ENCODE data around the gene GPS2. TPM values are rescaled to one million over a fixed set of nuclear protein-coding genes. Genes with fewer than 3 reads are reported as not detected.

GPS2 gene
- total and polyA plus RNA-seq, 10 of the 15 experiments (the other 5 are each of a cell fraction or from before 2014, with no cell fraction given) = 10.2 to 96.4 (median 42.5) TPM

- no peaks in the 10 kb centered on the region for H4K20me1 ChIP-seq (ENCODE audit: control insufficient read depth, insufficient read depth)
- peak overlapping the region; percentile 26; the same call in 1 of the 2 replicates for H3K4me2 ChIP-seq (ENCODE audit: control insufficient read depth, insufficient read depth)
- DNase-seq (ENCODE audit: low read depth, low spot score) = no peak
- ChIA-PET RAD21 (ENCODE audit: unreplicated experiment) (interaction anchor here (0.9 to 2.4 kb wide), 4 partner anchors 12 to 28 kb away, joined by 3 to 13 read pairs (median 8); partner anchors contain the start of genes ACAP1 and KCTD11), POLR2A (interaction anchor here (1.3 kb wide), 1 partner anchor 12 kb away, joined by 9 read pairs; the partner anchor contains the start of gene ACAP1), CTCF (interaction anchor here (0.7 to 7.9 kb wide), 9 partner anchors 9 to 236 kb away, joined by 3 to 49 read pairs (median 3); partner anchors contain the start of genes ACAP1 and GPS2), SMC1A (ENCODE audit: uncharacterized antibody, unreplicated experiment) (interaction anchor here (1.4 to 3.5 kb wide), 2 partner anchors 12 to 20 kb away, joined by 6 to 21 read pairs; partner anchors contain the start of gene ACAP1)
- H2AFZ ChIP-seq (ENCODE audit: control insufficient read depth, low read depth, low read length) = no peak overlapping the region
- in situ Hi-C loops (cut with MboI) = no loop called here
- H3K36me3 ChIP-seq (ENCODE audit: control insufficient read depth in 2 of 2, insufficient read depth in 2 of 2, low read length in 1 of 2) = peaks cover 9 to 33% of the 10 kb centered on the region in 2 experiments; a peak in 3 of 4 replicates
- H3K9ac ChIP-seq (ENCODE audit: control insufficient read depth, insufficient read depth, low read length) = no peak overlapping the region
- WGBS (ENCODE audit: insufficient coverage, insufficient replicate concordance, low lambda C conversion rate, missing lambda C conversion rate) = 67% methylated on average over 3 of the region's 3 CpGs
- no TSS peak for BruUV-seq (replicated peaks)
- H3K27me3 ChIP-seq (replicated peaks in 1 of 2; ENCODE audit: control insufficient read depth in 2 of 2, insufficient read depth in 2 of 2, low read length in 1 of 2) = no peaks in the 10 kb centered on the region
- intact Hi-C loops (cut with micrococcal nuclease; ENCODE audit: unreplicated experiment) = loop anchor here (1.0 kb wide), 1 partner anchor 21 kb away; no protein-coding TSS in a partner anchor
- TF ChIP-seq BMI1 (IDR thresholded peaks at IDR 0.05; ENCODE audit: borderline replicate concordance) = no peak
- TF ChIP-seq IKZF2 (IDR thresholded peaks at IDR 0.05) = peak in 1 of 2 experiments; percentile 50; a peak in 1 of 4 replicates
- H3K79me2 ChIP-seq (ENCODE audit: control insufficient read depth, insufficient read depth, low read length) = peaks cover 15% of the 10 kb centered on the region
- no peak for FAIRE-seq
- no peak overlapping the region for H3K4me3 ChIP-seq
- no peaks in the 10 kb centered on the region for H3K9me3 ChIP-seq (replicated peaks; ENCODE audit: control insufficient read depth, insufficient read depth, low read length)
- peaks cover 5% of the 10 kb centered on the region for H3K4me1 ChIP-seq (ENCODE audit: control insufficient read depth, insufficient read depth, low read length)
- no peak for ATAC-seq
- H3K27ac ChIP-seq (ENCODE audit: control insufficient read depth, insufficient read depth) = no peak overlapping the region
Measured at GRCh38 chr17:7324438-7324779, 9.2 kb upstream of the GPS2 start.

DNA sequence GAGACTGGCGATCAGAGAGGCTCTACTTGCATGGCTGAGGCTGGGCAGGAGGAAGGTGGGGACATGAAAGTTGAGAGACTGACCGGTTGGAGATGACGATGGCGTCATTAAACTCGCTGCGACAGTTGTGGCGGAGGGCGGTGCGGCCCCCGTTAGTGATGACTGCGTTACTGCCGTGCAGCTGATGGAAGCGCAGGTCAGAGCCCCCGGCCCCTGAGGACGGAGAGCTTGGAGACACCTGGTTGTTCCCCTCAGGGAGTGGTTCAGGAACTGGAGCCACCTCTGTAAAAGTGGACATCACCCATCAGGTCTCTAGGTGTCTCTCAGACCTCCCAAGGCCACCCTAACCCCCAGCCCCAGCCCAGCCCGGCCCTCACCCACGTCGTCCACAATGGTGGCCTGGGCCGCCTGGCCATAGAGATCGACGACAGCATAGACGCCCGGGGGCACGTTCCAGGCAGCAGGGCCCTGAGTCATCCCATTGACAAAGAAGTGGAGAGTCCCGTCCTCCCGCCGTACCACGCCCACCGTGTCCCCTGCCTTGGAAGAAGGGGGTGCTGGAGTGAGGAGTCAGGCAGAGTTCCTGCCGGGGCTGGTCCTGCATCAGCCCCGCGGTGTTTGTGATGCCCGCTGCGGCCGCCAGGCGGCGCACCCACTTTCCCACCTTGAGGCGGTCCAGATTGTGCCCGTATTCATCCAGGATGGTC, 8.7 kb upstream of the GPS2 start:
- peak; percentile 13 for FAIRE-seq
- TF ChIP-seq RAD51 (IDR thresholded peaks at IDR 0.05) (no peak), NR2F1 (conservative IDR thresholded peaks at IDR 0.05) (no peak), FOS (IDR thresholded peaks at IDR 0.05; ENCODE audit: borderline replicate concordance, extremely low read depth, insufficient read length) (no peak), SIX5 (IDR thresholded peaks at IDR 0.05; ENCODE audit: low read depth, low read length, severe bottlenecking) (no peak), NFYA (IDR thresholded peaks at IDR 0.05; ENCODE audit: borderline replicate concordance, low read depth, low read length) (no peak), NRF1 (conservative IDR thresholded peaks at IDR 0.05; ENCODE audit: low read depth, low read length) (no peak), MLLT1 (IDR thresholded peaks at IDR 0.05) (peak; percentile 56; the same call in 1 of the 2 replicates), SRF (IDR thresholded peaks at IDR 0.05; ENCODE audit: low read depth in 2 of 2, low read length in 2 of 2) (no peak), IRF4 (IDR thresholded peaks at IDR 0.05; ENCODE audit: low read depth, low read length) (peak; percentile 87), ZSCAN29 (IDR thresholded peaks at IDR 0.05) (no peak)

More for the DNA sequence above, 8.7 kb upstream of the GPS2 start:
- RAD21 ChIA-PET (ENCODE audit: unreplicated experiment) = interaction anchor here (1.3 to 2.4 kb wide), 3 partner anchors 13 to 22 kb away, joined by 4 to 13 read pairs (median 12); partner anchors contain the start of gene ACAP1
- Histone ChIP-seq H4K20me1 (ENCODE audit: control insufficient read depth, insufficient read depth) (no peaks in the 10 kb centered on the region), H3K79me2 (ENCODE audit: control insufficient read depth, insufficient read depth, low read length) (peaks cover 14% of the 10 kb centered on the region), H2AFZ (ENCODE audit: control insufficient read depth, low read depth, low read length) (no peak overlapping the region), H3K4me2 (ENCODE audit: control insufficient read depth, insufficient read depth) (peak overlapping the region; percentile 26; the same call in 1 of the 2 replicates), H3K9ac (ENCODE audit: control insufficient read depth, insufficient read depth, low read length) (no peak overlapping the region), H3K4me1 (ENCODE audit: control insufficient read depth, insufficient read depth, low read length) (peaks cover 5% of the 10 kb centered on the region), H3K9me3 (replicated peaks; ENCODE audit: control insufficient read depth, insufficient read depth, low read length) (no peaks in the 10 kb centered on the region), H3K4me3 (no peak overlapping the region), H3K36me3 (ENCODE audit: control insufficient read depth in 2 of 2, insufficient read depth in 2 of 2, low read length in 1 of 2) (peaks cover 9 to 33% of the 10 kb centered on the region in 2 experiments; a peak in 3 of 4 replicates), H3K27me3 (replicated peaks in 1 of 2; ENCODE audit: control insufficient read depth in 2 of 2, insufficient read depth in 2 of 2, low read length in 1 of 2) (no peaks in the 10 kb centered on the region), H3K27ac (ENCODE audit: control insufficient read depth, insufficient read depth) (no peak overlapping the region)
- CTCF ChIA-PET = interaction anchor here (0.8 to 7.9 kb wide), 5 partner anchors 13 to 191 kb away, joined by 3 to 49 read pairs (median 9); partner anchors contain the start of genes ACAP1 and PHF23
- ATAC-seq = peak; percentile 77
- POLR2A ChIA-PET = interaction anchor here (1.3 kb wide), 1 partner anchor 13 kb away, joined by 9 read pairs; the partner anchor contains the start of gene ACAP1
- no TSS peak for BruUV-seq (replicated peaks)
- SMC1A ChIA-PET (ENCODE audit: uncharacterized antibody, unreplicated experiment) = interaction anchor here (1.1 to 3.5 kb wide), 3 partner anchors 13 to 22 kb away, joined by 3 to 21 read pairs (median 6); partner anchors contain the start of gene ACAP1
- DNase-seq (ENCODE audit: low read depth, low spot score) = no peak
- in situ Hi-C loops (cut with MboI) = no loop called here
- 54% methylated on average over 38 of the region's 39 CpGs for WGBS (ENCODE audit: insufficient coverage, insufficient replicate concordance, low lambda C conversion rate, missing lambda C conversion rate)
- intact Hi-C loops (cut with micrococcal nuclease; ENCODE audit: unreplicated experiment) = loop anchor here (1.0 kb wide), 1 partner anchor 21 kb away; no protein-coding TSS in a partner anchor

Measured in GM12878 (cell line).